Esophagus squamous epithelium (tissue), 5 donors: ENCODE measurements around the gene CNOT6. TPM values are rescaled to one million over a fixed set of nuclear protein-coding genes. Genes with fewer than 3 reads are reported as not detected.

ENCODE experiments used
- DNase-seq: peaks from one replicate; lab custom pipeline; 2025; lab: John Stamatoyannopoulos, UW
- H3K27ac ChIP-seq, 4 donors: fragments of 200-600 bp; sonication (generic); one replicate each; pipeline ENCODE4 v1.5.1; 2016 to 2019; ENCODE audit warnings: mild to moderate bottlenecking in 1 of 4
- H3K27me3 ChIP-seq, 4 donors: fragments of 200-600 bp; sonication (generic); 1 replicate in 3 of 4; 2 replicates in 1 of 4; pipeline versions ENCODE4 v1.5.1 to v1.6.0; 2017 to 2021; ENCODE audit warnings: antibody characterized with exemption in 1 of 4
- H3K36me3 ChIP-seq, 3 donors: fragments of 200-600 bp; sonication (generic); one replicate each; pipeline ENCODE4 v1.5.1; 2016 to 2019
- H3K4me1 ChIP-seq, 3 donors: fragments of 200-600 bp; sonication (generic); one replicate each; pipeline ENCODE4 v1.5.1; 2017 to 2019
- H3K4me3 ChIP-seq, 4 donors: fragments of 200-600 bp; sonication (generic); 1 replicate in 3 of 4; 2 replicates in 1 of 4; pipeline ENCODE4 v1.5.1; 2016 to 2019; ENCODE audit warnings: mild to moderate bottlenecking in 2 of 4, moderate library complexity in 1 of 4
- H3K9me3 ChIP-seq, 3 donors: fragments of 200-600 bp; sonication (generic); one replicate each; pipeline ENCODE4 v1.5.1; 2016 to 2019
- POLR2A ChIP-seq, 4 donors: fragments of 450-650 bp; IDR thresholded peaks; one replicate each; pipeline ENCODE4 v1.6.1; 2017; ENCODE audit warnings: antibody characterized with exemption in 4 of 4, mild to moderate bottlenecking in 4 of 4, moderate library complexity in 3 of 4
- WGBS, 2 donors: methylation state at CpG; one replicate each; pipeline ENCODE4 v1.1.5; 2018; 5-methylcytosine and 5-hydroxymethylcytosine counted together
- intact Hi-C: fragments of 100-400 bp; cut with DNase I; formaldehyde crosslinking; loops from one replicate; pipeline ENCODE4 v1.15.0; 2022
- total RNA-seq, 4 donors: library from RNA; depleted of rRNA; stranded (reverse); fragments of >200 nt; gene quantifications; one replicate each; pipeline ENCODE4 v1.1.0, GENCODE V29; 2016
- TF ChIP-seq, protein P1 (sequence below), 6 experiments: fragments of 450-650 bp in 4 of 6; fragments of 200-600 bp in 2 of 6; sonication (generic) in 2 of 6; IDR thresholded peaks; one replicate each; pipeline ENCODE4 v1.5.1; 2016 to 2019; ENCODE audit warnings: antibody characterized with exemption in 6 of 6, mild to moderate bottlenecking in 4 of 6, moderate library complexity in 4 of 6
- donor health status: DM: yes; HTN: yes; CAD: no.

CNOT6 gene
- total RNA-seq, 4 donors from 2014 or later, result 11.8 to 27.5 (median 16.5) TPM

DNA sequence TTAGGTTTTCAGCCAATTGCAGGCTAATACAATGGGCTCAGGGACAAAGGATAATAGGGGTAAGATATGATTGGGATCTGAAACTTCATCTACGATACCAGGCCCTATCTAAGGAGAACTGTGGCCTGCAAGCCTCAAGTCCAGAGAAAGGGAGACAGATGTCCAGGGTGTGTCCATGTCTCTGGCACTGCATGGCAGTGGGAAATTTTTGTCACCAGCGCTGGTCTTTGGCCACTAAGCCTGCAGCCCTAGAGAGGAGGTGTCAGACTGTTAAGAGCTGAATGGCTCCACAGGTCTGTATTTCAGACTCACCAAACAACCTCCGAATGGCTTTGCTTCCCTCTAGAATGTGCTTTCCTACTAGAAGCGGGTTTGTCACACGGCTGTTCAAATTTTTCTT lies 6.6 kb upstream of the CNOT6 start:
- intact Hi-C loops, result no loop called here
- TF ChIP-seq POLR2A (IDR thresholded peaks at IDR 0.05), result no peak
- TF ChIP-seq, protein P1, sequence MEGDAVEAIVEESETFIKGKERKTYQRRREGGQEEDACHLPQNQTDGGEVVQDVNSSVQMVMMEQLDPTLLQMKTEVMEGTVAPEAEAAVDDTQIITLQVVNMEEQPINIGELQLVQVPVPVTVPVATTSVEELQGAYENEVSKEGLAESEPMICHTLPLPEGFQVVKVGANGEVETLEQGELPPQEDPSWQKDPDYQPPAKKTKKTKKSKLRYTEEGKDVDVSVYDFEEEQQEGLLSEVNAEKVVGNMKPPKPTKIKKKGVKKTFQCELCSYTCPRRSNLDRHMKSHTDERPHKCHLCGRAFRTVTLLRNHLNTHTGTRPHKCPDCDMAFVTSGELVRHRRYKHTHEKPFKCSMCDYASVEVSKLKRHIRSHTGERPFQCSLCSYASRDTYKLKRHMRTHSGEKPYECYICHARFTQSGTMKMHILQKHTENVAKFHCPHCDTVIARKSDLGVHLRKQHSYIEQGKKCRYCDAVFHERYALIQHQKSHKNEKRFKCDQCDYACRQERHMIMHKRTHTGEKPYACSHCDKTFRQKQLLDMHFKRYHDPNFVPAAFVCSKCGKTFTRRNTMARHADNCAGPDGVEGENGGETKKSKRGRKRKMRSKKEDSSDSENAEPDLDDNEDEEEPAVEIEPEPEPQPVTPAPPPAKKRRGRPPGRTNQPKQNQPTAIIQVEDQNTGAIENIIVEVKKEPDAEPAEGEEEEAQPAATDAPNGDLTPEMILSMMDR (IDR thresholded peaks at IDR 0.05), result no peak
- H3K27ac ChIP-seq, result no peak overlapping the region
- no peak for DNase-seq
- no peak overlapping the region for H3K4me3 ChIP-seq
- no peaks in the 10 kb centered on the region for H3K27me3 ChIP-seq
- 95 to 96% methylated on average over 5 of the region's 5 CpGs for WGBS, 2 donors
- H3K4me1 ChIP-seq, result peaks cover 0 to 8% (median 0%) of the 10 kb centered on the region in 3 donors
- no peaks in the 10 kb centered on the region for H3K36me3 ChIP-seq
- H3K9me3 ChIP-seq, result no peaks in the 10 kb centered on the region

DNA sequence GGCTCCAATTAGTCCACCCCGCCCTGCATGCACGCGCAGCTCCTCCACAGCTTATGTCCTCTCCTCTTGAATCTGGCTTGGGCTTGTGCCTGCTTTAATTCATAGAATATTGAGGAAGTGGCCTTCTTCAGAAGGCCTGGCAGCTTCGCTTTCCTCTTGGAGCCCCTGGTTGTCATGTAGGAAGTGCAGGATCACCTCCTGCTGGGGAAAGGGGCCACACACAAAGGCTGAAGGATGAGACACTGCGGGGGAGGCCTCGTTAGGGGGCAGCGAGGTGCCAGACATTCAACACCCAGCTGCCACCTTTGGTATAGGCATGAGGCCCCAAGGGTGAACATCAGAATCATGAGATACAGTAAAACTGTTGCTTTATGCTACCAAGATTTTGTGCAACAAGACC lies 2.7 kb upstream of the CNOT6 start:
- TF ChIP-seq POLR2A (IDR thresholded peaks at IDR 0.05), result no peak
- TF ChIP-seq, protein P1 (IDR thresholded peaks at IDR 0.05), result no peak
- H3K36me3 ChIP-seq, result no peaks in the 10 kb centered on the region
- H3K4me1 ChIP-seq, result peaks cover 7 to 26% (median 20%) of the 10 kb centered on the region in 3 donors
- WGBS, 2 donors, result 54 to 85% methylated on average over 5 to 6 of the region's 7 CpGs
- no peak overlapping the region for H3K4me3 ChIP-seq
- H3K9me3 ChIP-seq, result no peaks in the 10 kb centered on the region
- H3K27ac ChIP-seq, result no peak overlapping the region
- no peaks in the 10 kb centered on the region for H3K27me3 ChIP-seq
- intact Hi-C loops, result no loop called here
- no peak for DNase-seq

DNA sequence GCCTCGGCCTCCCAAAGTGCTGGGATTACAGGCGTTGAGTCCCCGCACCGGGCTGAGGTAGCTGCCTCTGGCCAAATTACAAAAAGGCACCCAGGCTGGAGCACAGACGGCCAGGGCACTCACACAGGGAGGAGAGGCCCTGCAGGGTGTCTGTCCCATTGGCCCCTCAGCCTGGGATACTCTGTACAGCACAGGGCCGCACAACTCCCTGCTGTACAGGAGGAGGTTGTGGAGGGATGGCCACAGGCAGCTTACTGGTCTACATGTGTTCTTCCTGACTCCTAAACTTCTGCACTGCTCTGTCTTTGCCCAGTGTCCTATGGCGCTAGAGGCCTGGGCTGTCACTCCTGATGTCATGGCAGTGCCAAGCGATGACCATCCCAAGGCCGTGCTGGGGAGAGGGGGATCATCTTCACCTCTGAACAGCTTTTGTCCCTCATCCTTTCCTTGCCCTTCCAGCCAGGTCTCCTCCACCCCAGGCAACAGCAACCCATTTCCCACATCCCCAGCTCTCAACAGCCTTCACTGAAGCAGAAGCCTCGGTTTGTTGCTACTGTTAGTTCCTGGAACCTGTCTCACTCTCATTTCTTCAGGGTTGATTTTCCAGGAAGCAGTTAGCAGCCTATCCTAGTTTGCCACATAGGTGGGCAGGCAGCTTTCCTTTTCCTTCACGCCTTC lies 1.8 kb upstream of the CNOT6 start:
- DNase-seq, result no peak
- 87 to 95% methylated on average over 5 to 6 of the region's 11 CpGs for WGBS, 2 donors
- intact Hi-C loops, result no loop called here

DNA sequence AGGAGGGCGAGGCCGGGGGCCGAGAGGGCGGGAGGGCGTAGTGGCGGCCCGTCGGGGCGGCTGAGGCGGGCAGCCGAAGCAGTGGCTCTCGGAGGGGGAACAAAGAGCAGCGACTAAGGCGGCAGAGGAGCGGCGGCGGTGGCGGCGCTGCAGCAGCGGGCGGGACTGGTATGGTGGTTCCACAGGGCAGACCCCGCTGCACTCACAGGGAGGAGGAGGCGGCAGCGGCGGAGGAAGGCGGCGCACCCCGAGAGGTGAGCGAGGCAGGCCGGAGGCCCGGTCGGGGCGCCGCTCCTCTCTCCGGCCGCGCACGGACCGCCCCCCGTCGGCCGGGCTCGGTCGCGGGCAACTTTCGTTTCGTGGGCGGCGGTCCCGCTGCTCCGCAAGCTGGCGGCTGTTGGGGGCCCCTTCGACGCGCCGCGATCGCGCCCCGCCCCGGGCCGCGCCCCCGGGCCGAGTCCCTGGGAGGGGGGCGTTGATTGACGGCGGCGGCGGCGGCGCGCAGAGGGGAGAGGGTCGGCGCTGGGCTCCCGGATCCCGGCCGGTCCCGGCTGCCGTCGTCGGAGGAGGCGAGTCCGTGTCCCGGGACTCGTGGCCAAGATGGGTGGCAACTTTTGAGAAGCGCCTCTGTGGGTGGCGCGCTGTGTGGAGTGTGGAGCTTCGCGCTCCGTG lies 467 bp downstream of the CNOT6 start:
- no peaks in the 10 kb centered on the region for H3K27me3 ChIP-seq
- TF ChIP-seq, protein P1 (IDR thresholded peaks at IDR 0.05), result peak in 1 of 6 experiments; percentile 9
- TF ChIP-seq POLR2A (IDR thresholded peaks at IDR 0.05), result peak in 2 of 4 donors; percentile 14 to 47
- no peak for DNase-seq
- H3K9me3 ChIP-seq, result no peaks in the 10 kb centered on the region
- H3K4me1 ChIP-seq, result peaks cover 7 to 57% (median 26%) of the 10 kb centered on the region in 3 donors
- H3K4me3 ChIP-seq, result peak overlapping the region; percentile 76 to 95 (median 90)
- WGBS, 2 donors, result 0% methylated on average over 7 of the region's 92 CpGs; no CpG with 5 or more reads in 1 of the 2 donors
- peaks cover 0 to 3% (median 0%) of the 10 kb centered on the region in 3 donors for H3K36me3 ChIP-seq
- H3K27ac ChIP-seq, result peak overlapping the region; percentile 93 to 98 (median 96)
- intact Hi-C loops, result no loop called here

More for the DNA sequence above, 1.8 kb upstream of the CNOT6 start:
- TF ChIP-seq, protein P1 (IDR thresholded peaks at IDR 0.05), result no peak
- Histone ChIP-seq H3K4me3 (no peak overlapping the region), H3K36me3 (no peaks in the 10 kb centered on the region), H3K9me3 (no peaks in the 10 kb centered on the region), H3K27ac (no peak overlapping the region), H3K27me3 (no peaks in the 10 kb centered on the region), H3K4me1 (peaks cover 7 to 34% (median 26%) of the 10 kb centered on the region in 3 donors)

DNA sequence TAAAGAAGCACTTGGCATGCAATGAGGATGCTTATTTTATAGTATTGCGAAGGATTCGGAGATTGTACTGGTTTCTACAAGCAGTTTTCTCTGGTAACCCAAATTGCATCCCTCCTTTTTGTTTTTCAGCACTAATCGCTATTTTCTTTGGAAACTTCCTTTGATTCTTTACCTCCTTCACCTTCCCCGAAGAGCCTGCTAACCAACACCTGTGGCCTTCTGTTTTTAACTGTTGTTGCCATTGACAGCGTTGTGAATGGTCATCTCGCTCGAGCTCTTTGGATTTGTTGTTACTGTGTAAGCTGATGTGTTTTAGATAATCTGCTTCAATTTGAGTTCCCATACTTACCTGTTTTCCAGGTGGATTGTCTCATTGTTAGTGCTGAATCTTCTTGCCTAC lies 1.1 kb downstream of the CNOT6 start:
- Histone ChIP-seq H3K9me3 (no peaks in the 10 kb centered on the region), H3K4me1 (peaks cover 7 to 62% (median 26%) of the 10 kb centered on the region in 3 donors), H3K36me3 (peaks cover 0 to 8% (median 0%) of the 10 kb centered on the region in 3 donors), H3K27me3 (no peaks in the 10 kb centered on the region), H3K27ac (peak overlapping the region; percentile 93 to 98 (median 96)), H3K4me3 (peak overlapping the region; percentile 76 to 95 (median 90))
- intact Hi-C loops, result no loop called here
- no peak for DNase-seq
- WGBS, 2 donors, result 11 to 17% methylated on average over 7 of the region's 7 CpGs
- TF ChIP-seq POLR2A (IDR thresholded peaks at IDR 0.05), result no peak
- TF ChIP-seq, protein P1 (IDR thresholded peaks at IDR 0.05), result no peak
